ENCODE measurements around the gene ZEB2. TPM values are rescaled to one million over a fixed set of nuclear protein-coding genes. Genes with fewer than 3 reads are reported as not detected.

The ZEB2 gene
- total and polyA plus RNA-seq, 2 of the 8 experiments (the other 6 are each of a cell fraction or from before 2014, with no cell fraction given): 0.38 TPM; not detected in 1

- TF ChIP-seq MAX (IDR thresholded peaks at IDR 0.05) (no peak), JUN (IDR thresholded peaks at IDR 0.05; ENCODE audit: low read depth, low read length) (no peak), BRCA1 (IDR thresholded peaks at IDR 0.05; ENCODE audit: low read depth, low read length) (no peak), SRF (IDR thresholded peaks at IDR 0.05; ENCODE audit: low read depth, low read length) (no peak), BACH1 (IDR thresholded peaks at IDR 0.05; ENCODE audit: low read length) (no peak), NANOG (IDR thresholded peaks at IDR 0.05; ENCODE audit: insufficient read depth, low read depth, low read length, poor library complexity, severe bottlenecking) (no peak), RFX5 (IDR thresholded peaks at IDR 0.05; ENCODE audit: borderline replicate concordance, low read depth, low read length) (no peak), EZH2 (IDR thresholded peaks at IDR 0.05; ENCODE audit: low read depth, low read length, severe bottlenecking) (no peak), TAF1 (IDR thresholded peaks at IDR 0.05; ENCODE audit: low read depth, low read length) (no peak), POLR2A (IDR thresholded peaks at IDR 0.05; ENCODE audit: control extremely low read depth in 1 of 2, low read depth in 2 of 2, low read length in 2 of 2) (no peak)
Measured at GRCh38 chr2:144511937-144512336, 8.0 kb downstream of the ZEB2 start (continued).
